CD4-positive, alpha-beta T cell treated with Interleukin-15 for 4 hours (primary cell): ENCODE results near the gene AFTPH.
A peak's percentile ranks its signal among the peaks of the same experiment; 100 is the strongest.

Experiments
- DNase-seq: peaks from one replicate; pipeline ENCODE4 v3.0.0-alpha.2; 2020; ENCODE audit warnings: low spot score

Gene AFTPH

GRCh38 chr2:64593035-64593655, 69.0 kb downstream of the AFTPH start:
- DNase-seq, result no peak

GRCh38 chr2:64594226-64594989, 70.3 kb downstream of the AFTPH start:
- no peak for DNase-seq

- DNase-seq, result no peak
Measured at GRCh38 chr2:64595397-64596176, 71.5 kb downstream of the AFTPH start.

- DNase-seq, result no peak
Measured at GRCh38 chr2:64598226-64598625, 74.1 kb downstream of the AFTPH start.

GRCh38 chr2:64599469-64599868, 75.3 kb downstream of the AFTPH start:
- no peak for DNase-seq

GRCh38 chr2:64601034-64601754, 77.1 kb downstream of the AFTPH start:
- DNase-seq, result no peak

- DNase-seq, result no peak
Measured at GRCh38 chr2:64601785-64602391, 77.8 kb downstream of the AFTPH start.

GRCh38 chr2:64602436-64602835, 78.3 kb downstream of the AFTPH start:
- DNase-seq, result no peak

- no peak for DNase-seq
Measured at GRCh38 chr2:64604155-64604554, 80.0 kb downstream of the AFTPH start.

- DNase-seq, result no peak
Measured at GRCh38 chr2:64605026-64605471, 80.9 kb downstream of the AFTPH start.

GRCh38 chr2:64605991-64606478, 81.9 kb downstream of the AFTPH start:
- no peak for DNase-seq

- DNase-seq, result peak; percentile 87
Measured at GRCh38 chr2:64606479-64607363, 82.6 kb downstream of the AFTPH start.

- no peak for DNase-seq
Measured at GRCh38 chr2:64607381-64608304, 83.5 kb downstream of the AFTPH start.

- no peak for DNase-seq
Measured at GRCh38 chr2:64608867-64609226, 84.7 kb downstream of the AFTPH start.

GRCh38 chr2:64609227-64609941, 85.3 kb downstream of the AFTPH start:
- DNase-seq, result peak; percentile 63

- DNase-seq, result no peak
Measured at GRCh38 chr2:64609942-64610281, 85.8 kb downstream of the AFTPH start.

GRCh38 chr2:64610316-64610855, 86.3 kb downstream of the AFTPH start:
- no peak for DNase-seq

- DNase-seq, result no peak
Measured at GRCh38 chr2:64612575-64613195, 88.6 kb downstream of the AFTPH start.
